ENCODE data around the gene LMO7. TPM values are rescaled to one million over a fixed set of nuclear protein-coding genes. Genes with fewer than 3 reads are reported as not detected.

Gene LMO7
- polyA plus RNA-seq, 1 experiment, result 76.9 TPM

GRCh38 chr13:75861786-75862185 is 225.7 kb downstream of the LMO7 start:
- CTCF ChIA-PET, result interaction anchor here (2.1 to 2.3 kb wide), 2 partner anchors 166 to 175 kb away, joined by 12 to 23 read pairs; no protein-coding TSS in a partner anchor

GRCh38 chr13:75864718-75865117 is 228.6 kb downstream of the LMO7 start:
- CTCF ChIA-PET, result interaction anchor here (0.9 to 2.6 kb wide), 4 partner anchors 12 to 608 kb away, joined by 3 to 17 read pairs (median 6); no protein-coding TSS in a partner anchor
- POLR2A ChIA-PET, result interaction anchor here (0.6 to 0.9 kb wide), 2 partner anchors 75 to 850 kb away, joined by 3 read pairs; no protein-coding TSS in a partner anchor
- H3K27ac ChIP-seq (ENCODE audit: low read depth, low read length), result peak overlapping the region; percentile 34

More at GRCh38 chr13:75861786-75862185, 225.7 kb downstream of the LMO7 start:
- no peak for TF ChIP-seq CTCF (IDR thresholded peaks at IDR 0.05; ENCODE audit: low read depth, low read length)
- no peaks in the 10 kb centered on the region for H3K9me3 ChIP-seq (ENCODE audit: control insufficient read depth, insufficient read depth, low read length)
- no peaks in the 10 kb centered on the region for H3K27me3 ChIP-seq (ENCODE audit: control insufficient read depth, insufficient read depth, low read length)
- POLR2A ChIA-PET, result no interaction called here
- DNase-seq (ENCODE audit: low read depth, low spot score), result peak; percentile 27
- H3K4me3 ChIP-seq (ENCODE audit: low read depth, low read length), result no peak overlapping the region
- H3K27ac ChIP-seq (ENCODE audit: low read depth, low read length), result peak overlapping the region; percentile 47

GRCh38 chr13:75867379-75868117 is 231.4 kb downstream of the LMO7 start:
- ChIA-PET POLR2A (no interaction called here), CTCF (interaction anchor here (0.6 to 7.9 kb wide), 5 partner anchors 10 to 193 kb away, joined by 3 to 105 read pairs (median 16); no protein-coding TSS in a partner anchor)
- no peak for DNase-seq (ENCODE audit: low read depth, low spot score)
- no peak overlapping the region for H3K27ac ChIP-seq (ENCODE audit: low read depth, low read length)
- H3K9me3 ChIP-seq (ENCODE audit: control insufficient read depth, insufficient read depth, low read length), result no peaks in the 10 kb centered on the region
- no peak overlapping the region for H3K4me3 ChIP-seq (ENCODE audit: low read depth, low read length)
- no peak for TF ChIP-seq CTCF (IDR thresholded peaks at IDR 0.05; ENCODE audit: low read depth, low read length)
- no peaks in the 10 kb centered on the region for H3K27me3 ChIP-seq (ENCODE audit: control insufficient read depth, insufficient read depth, low read length)

More at GRCh38 chr13:75864718-75865117, 228.6 kb downstream of the LMO7 start:
- Histone ChIP-seq H3K27me3 (ENCODE audit: control insufficient read depth, insufficient read depth, low read length) (no peaks in the 10 kb centered on the region), H3K9me3 (ENCODE audit: control insufficient read depth, insufficient read depth, low read length) (no peaks in the 10 kb centered on the region), H3K4me3 (ENCODE audit: low read depth, low read length) (no peak overlapping the region)
- TF ChIP-seq CTCF (IDR thresholded peaks at IDR 0.05; ENCODE audit: low read depth, low read length), result no peak
- DNase-seq (ENCODE audit: low read depth, low spot score), result peak; percentile 76

GRCh38 chr13:75869981-75870380 is 233.9 kb downstream of the LMO7 start:
- no peak overlapping the region for H3K27ac ChIP-seq (ENCODE audit: low read depth, low read length)
- no peak overlapping the region for H3K4me3 ChIP-seq (ENCODE audit: low read depth, low read length)
- no peak for TF ChIP-seq CTCF (IDR thresholded peaks at IDR 0.05; ENCODE audit: low read depth, low read length)
- H3K27me3 ChIP-seq (ENCODE audit: control insufficient read depth, insufficient read depth, low read length), result no peaks in the 10 kb centered on the region
- no peaks in the 10 kb centered on the region for H3K9me3 ChIP-seq (ENCODE audit: control insufficient read depth, insufficient read depth, low read length)
- DNase-seq (ENCODE audit: low read depth, low spot score), result no peak
- ChIA-PET POLR2A (no interaction called here), CTCF (interaction anchor here (0.6 to 7.9 kb wide), 59 partner anchors 7 to 1132 kb away, joined by 3 to 105 read pairs (median 4); no protein-coding TSS in a partner anchor)

GRCh38 chr13:75870397-75870903 is 234.3 kb downstream of the LMO7 start:
- peak; percentile 79 for TF ChIP-seq CTCF (IDR thresholded peaks at IDR 0.05; ENCODE audit: low read depth, low read length)
- POLR2A ChIA-PET, result no interaction called here

More at GRCh38 chr13:75870397-75870903, 234.3 kb downstream of the LMO7 start:
- no peak for DNase-seq (ENCODE audit: low read depth, low spot score)
- H3K27me3 ChIP-seq (ENCODE audit: control insufficient read depth, insufficient read depth, low read length), result no peaks in the 10 kb centered on the region
- CTCF ChIA-PET, result interaction anchor here (0.6 to 7.9 kb wide), 62 partner anchors 7 to 1132 kb away, joined by 3 to 105 read pairs (median 4); no protein-coding TSS in a partner anchor
- no peak overlapping the region for H3K27ac ChIP-seq (ENCODE audit: low read depth, low read length)
- H3K4me3 ChIP-seq (ENCODE audit: low read depth, low read length), result peak overlapping the region; percentile 47
- no peaks in the 10 kb centered on the region for H3K9me3 ChIP-seq (ENCODE audit: control insufficient read depth, insufficient read depth, low read length)
